Stimulated activated CD4-positive, alpha-beta T cell treated with anti-CD3 and anti-CD28 coated beads, Interleukin-12 subunit alpha, Interleukin-12 subunit beta, amount 100 ng/mL, for 48 hours (primary cell): ENCODE data around the gene MT1X.

Source experiments
- DNase-seq, 3 donors: peaks; one replicate each; pipeline ENCODE4 v3.0.0-alpha.2; 2020; ENCODE audit warnings: low read depth in 2 of 3, low spot score in 1 of 3

Gene MT1X

GRCh38 chr16:56677474-56677873 is 4.8 kb upstream of the MT1X start:
- DNase-seq, result no peak

GRCh38 chr16:56679078-56679730 is 3.1 kb upstream of the MT1X start:
- no peak for DNase-seq

GRCh38 chr16:56679818-56680217 is 2.5 kb upstream of the MT1X start:
- no peak for DNase-seq

GRCh38 chr16:56682703-56683397 is 580 bp downstream of the MT1X start:
- no peak for DNase-seq

GRCh38 chr16:56683424-56684172 is 1.3 kb downstream of the MT1X start:
- DNase-seq, result no peak

GRCh38 chr16:56684256-56684925 is 2.1 kb downstream of the MT1X start:
- DNase-seq, result no peak

GRCh38 chr16:56684926-56685590 is 2.8 kb downstream of the MT1X start:
- no peak for DNase-seq

GRCh38 chr16:56686758-56687157 is 4.5 kb downstream of the MT1X start:
- DNase-seq, result no peak

GRCh38 chr16:56688762-56689161 is 6.5 kb downstream of the MT1X start:
- DNase-seq, result no peak

- DNase-seq, result no peak
These were observed 6.9 kb downstream of the MT1X start for GRCh38 chr16:56689171-56689570.

GRCh38 chr16:56690420-56691122 is 8.3 kb downstream of the MT1X start:
- no peak for DNase-seq

GRCh38 chr16:56691885-56692284 is 9.6 kb downstream of the MT1X start:
- no peak for DNase-seq

- DNase-seq, result no peak
These were observed 13.0 kb downstream of the MT1X start for GRCh38 chr16:56695246-56695645.

GRCh38 chr16:56697456-56698155 is 15.3 kb downstream of the MT1X start:
- DNase-seq, result no peak

GRCh38 chr16:56700195-56700594 is 17.9 kb downstream of the MT1X start:
- no peak for DNase-seq

GRCh38 chr16:56700631-56701030 is 18.4 kb downstream of the MT1X start:
- DNase-seq, result no peak

GRCh38 chr16:56701534-56701933 is 19.3 kb downstream of the MT1X start:
- DNase-seq, result no peak

- DNase-seq, result no peak
These were observed 20.6 kb downstream of the MT1X start for GRCh38 chr16:56702836-56703235.

GRCh38 chr16:56708525-56709442 is 26.5 kb downstream of the MT1X start:
- DNase-seq, result no peak
